Measurements from ENCODE around the gene IPPK.
"Not testable (repeated sequence)": the region's sequence is repeated elsewhere in the genome, so short reads cannot be mapped to it uniquely, and the experiment has no call there.

The IPPK gene

GRCh38 chr9:92636627-92637026 lies 33.3 kb downstream of the IPPK start:
- no peak for DNase-seq

GRCh38 chr9:92635760-92636159 lies 34.2 kb downstream of the IPPK start:
- DNase-seq, result no peak

GRCh38 chr9:92634712-92635605 lies 35.0 kb downstream of the IPPK start:
- peak; percentile 88 for DNase-seq

- DNase-seq, result no peak
These were observed 36.2 kb downstream of the IPPK start for GRCh38 chr9:92633614-92634278.

- DNase-seq, result no peak
These were observed 37.3 kb downstream of the IPPK start for GRCh38 chr9:92632641-92633040.

GRCh38 chr9:92631452-92632343 lies 38.2 kb downstream of the IPPK start:
- DNase-seq, result peak; percentile 50

GRCh38 chr9:92627651-92628050 lies 42.3 kb downstream of the IPPK start:
- no peak for DNase-seq

- no peak for DNase-seq
These were observed 43.4 kb downstream of the IPPK start for GRCh38 chr9:92626484-92626883.

GRCh38 chr9:92623936-92624335 lies 46.0 kb downstream of the IPPK start:
- not testable (repeated sequence) for DNase-seq

- DNase-seq, result no peak
These were observed 49.1 kb downstream of the IPPK start for GRCh38 chr9:92620845-92621244.

- no peak for DNase-seq
These were observed 50.2 kb downstream of the IPPK start for GRCh38 chr9:92619601-92620300.

GRCh38 chr9:92618633-92619225 lies 51.2 kb downstream of the IPPK start:
- peak; percentile 15 for DNase-seq

GRCh38 chr9:92617951-92618510 lies 51.9 kb downstream of the IPPK start:
- DNase-seq, result peak; percentile 16

- peak; percentile 23 for DNase-seq
These were observed 52.6 kb downstream of the IPPK start for GRCh38 chr9:92617195-92617813.

GRCh38 chr9:92616655-92617111 lies 53.2 kb downstream of the IPPK start:
- DNase-seq, result peak; percentile 34

- DNase-seq, result peak; percentile 70
These were observed 53.7 kb downstream of the IPPK start for GRCh38 chr9:92616199-92616641.

GRCh38 chr9:92615790-92616189 lies 54.1 kb downstream of the IPPK start:
- DNase-seq, result no peak

GRCh38 chr9:92614763-92615461 lies 55.0 kb downstream of the IPPK start:
- DNase-seq, result peak; percentile 70

GRCh38 chr9:92614123-92614510 lies 55.8 kb downstream of the IPPK start:
- DNase-seq, result no peak
